GM23338 (cell line): Measurements from ENCODE around the gene ZEB2. TPM values are rescaled to one million over a fixed set of nuclear protein-coding genes. Genes with fewer than 3 reads are reported as not detected.

Experiments
- ATAC-seq: fragments of 200-7000 bp; cut with Tn5 transposase; 3 replicates; pipeline ENCODE4 v1.9.1; 2020
- DNase-seq: peaks from one replicate; pipeline ENCODE4 v3.0.0-alpha.2; 2015; ENCODE audit warnings: low spot score
- H2AFZ ChIP-seq: fragments of 200-600 bp; sonication (generic); 2 replicates; pipeline ENCODE4 v1.8.0; 2016; ENCODE audit warnings: antibody characterized with exemption, mild to moderate bottlenecking, moderate library complexity
- H3F3A ChIP-seq: fragments of 200-600 bp; sonication (generic); replicated peaks from 2 replicates; pipeline ENCODE4 v1.8.0; 2017; ENCODE audit warnings: antibody characterized with exemption, mixed run types, low read depth
- H3K27ac ChIP-seq: fragments of 200-600 bp; sonication (generic); 2 replicates; pipeline ENCODE4 v1.6.1; 2016; ENCODE audit warnings: low read depth
- H3K27me3 ChIP-seq: fragments of 200-600 bp; sonication (generic); 2 replicates; pipeline ENCODE4 v1.8.0; 2016; ENCODE audit warnings: mild to moderate bottlenecking, mixed run types, moderate library complexity; ENCODE audit not compliant: insufficient read depth
- H3K36me3 ChIP-seq: fragments of 200-600 bp; sonication (generic); 2 replicates; pipeline ENCODE4 v1.8.0; 2016; ENCODE audit warnings: mild to moderate bottlenecking; ENCODE audit not compliant: insufficient read depth
- H3K4me1 ChIP-seq: fragments of 200-600 bp; sonication (generic); 2 replicates; pipeline ENCODE4 v1.8.0; 2016; ENCODE audit warnings: mild to moderate bottlenecking, moderate library complexity; ENCODE audit not compliant: insufficient read depth
- H3K4me2 ChIP-seq: fragments of 200-600 bp; sonication (generic); 2 replicates; pipeline ENCODE4 v1.7.1; 2017; ENCODE audit warnings: mixed run types
- H3K4me3 ChIP-seq: fragments of 200-600 bp; sonication (generic); 2 replicates; pipeline ENCODE4 v1.6.1; 2016; ENCODE audit warnings: mixed run types
- H3K79me2 ChIP-seq: fragments of 200-600 bp; sonication (generic); replicated peaks from 2 replicates; pipeline ENCODE4 v1.8.0; 2017; ENCODE audit warnings: mild to moderate bottlenecking; ENCODE audit not compliant: insufficient read depth
- H3K9me2 ChIP-seq: fragments of 200-600 bp; sonication (generic); 2 replicates; pipeline ENCODE4 v1.8.0; 2017; ENCODE audit not compliant: insufficient read depth
- H4K20me1 ChIP-seq: fragments of 200-600 bp; sonication (generic); replicated peaks from 2 replicates; pipeline ENCODE4 v1.8.0; 2017; ENCODE audit warnings: mild to moderate bottlenecking; ENCODE audit not compliant: insufficient read depth
- H3K27ac Mint-ChIP-seq: 2 replicates; pipeline ENCODE4 v1.8.0; 2020; ENCODE audit warnings: inconsistent platforms, mild to moderate bottlenecking, moderate library complexity, mixed read lengths
- H3K27me3 Mint-ChIP-seq: 3 replicates; pipeline ENCODE4 v1.8.0; 2022; ENCODE audit warnings: low read depth, mild to moderate bottlenecking, moderate library complexity, mixed read lengths, inconsistent platforms; ENCODE audit not compliant: insufficient read depth, poor library complexity
- H3K36me3 Mint-ChIP-seq: 3 replicates; pipeline ENCODE4 v1.8.0; 2021; ENCODE audit warnings: low read depth, mild to moderate bottlenecking, inconsistent platforms, moderate library complexity, mixed read lengths
- H3K4me1 Mint-ChIP-seq: 3 replicates; pipeline ENCODE4 v1.8.0; 2020; ENCODE audit warnings: mild to moderate bottlenecking, inconsistent platforms, mixed read lengths
- H3K4me3 Mint-ChIP-seq: 3 replicates; pipeline ENCODE4 v1.8.0; 2021; ENCODE audit warnings: moderate library complexity, mild to moderate bottlenecking, inconsistent platforms, mixed read lengths
- H3K9me3 Mint-ChIP-seq: 3 replicates; pipeline ENCODE4 v1.8.0; 2020; ENCODE audit warnings: moderate library complexity, mild to moderate bottlenecking, inconsistent platforms, mixed read lengths
- CREB1 ChIP-seq: fragments of 250-450 bp; sonication (Bioruptor Pico); IDR thresholded peaks from 2 replicates; pipeline ENCODE4 v1.5.0; 2020; ENCODE audit warnings: low read depth, mild to moderate bottlenecking, moderate library complexity
- EZH2 ChIP-seq: fragments of 200-600 bp; sonication (generic); IDR thresholded peaks from one replicate; pipeline ENCODE4 v1.8.0; 2017; ENCODE audit warnings: antibody characterized with exemption, mild to moderate bottlenecking, low read depth; ENCODE audit not compliant: unreplicated experiment
- NANOG ChIP-seq: IDR thresholded peaks from 2 replicates; pipeline ENCODE4 v1.6.1; 2016; ENCODE audit warnings: antibody characterized with exemption, borderline replicate concordance
- POLR2AphosphoS5 ChIP-seq: IDR thresholded peaks from 2 replicates; pipeline ENCODE4 v1.6.1; 2016; ENCODE audit warnings: antibody characterized with exemption, low read depth
- STAT1 ChIP-seq: IDR thresholded peaks from one replicate; pipeline ENCODE4 v1.6.1; 2016; ENCODE audit warnings: antibody characterized with exemption; ENCODE audit not compliant: unreplicated experiment
- ZNF114 ChIP-seq: fragments of 250-450 bp; sonication (Bioruptor Pico); IDR thresholded peaks from 2 replicates; pipeline ENCODE4 v1.5.0; 2020; ENCODE audit warnings: mild to moderate bottlenecking, moderate library complexity
- ZNF462 ChIP-seq: fragments of 250-450 bp; sonication (Bioruptor Pico); IDR thresholded peaks from 2 replicates; pipeline ENCODE4 v1.5.0; 2020; ENCODE audit warnings: mild to moderate bottlenecking, moderate library complexity
- polyA plus RNA-seq: library from polyadenylated mRNA; unstranded; fragments of >200 nt; fragmentation: Nextera tagmentation; extraction: Ambion mirVana; gene quantifications from 2 replicates; pipeline ENCODE4 v1.2.1, GENCODE V29; 2016
- total RNA-seq: library from RNA; depleted of rRNA; stranded (reverse); fragments of >200 nt; shearing (Covaris generic); gene quantifications from 2 replicates; pipeline ENCODE4 v1.2.3, GENCODE V29; 2014
- TF ChIP-seq, protein P1 (sequence below), 2 experiments: fragments of 200-600 bp in 1 of 2; sonication (generic) in 1 of 2; conservative IDR thresholded peaks; 2 replicates each; pipeline versions ENCODE4 v1.5.1 to v1.6.1; 2016 to 2017; ENCODE audit warnings: antibody characterized with exemption in 2 of 2, low read depth in 2 of 2, mild to moderate bottlenecking in 2 of 2, moderate library complexity in 1 of 2
- TF ChIP-seq, protein P2 (sequence below): IDR thresholded peaks from one replicate; pipeline ENCODE4 v1.6.1; 2018; ENCODE audit warnings: antibody characterized with exemption; ENCODE audit not compliant: unreplicated experiment

ZEB2 gene
- total and polyA plus RNA-seq, 2 experiments from 2014 or later: 0.45 TPM; not detected in 1

GRCh38 chr2:144381716-144382115 lies 138.2 kb downstream of the ZEB2 start:
- H4K20me1 ChIP-seq: no peaks in the 10 kb centered on the region
- no peak for ATAC-seq

More at GRCh38 chr2:144381716-144382115, 138.2 kb downstream of the ZEB2 start:
- Mint-ChIP-seq H3K9me3 (no peaks in the 10 kb centered on the region), H3K27me3 (no peaks in the 10 kb centered on the region), H3K36me3 (no peaks in the 10 kb centered on the region), H3K27ac (no peak overlapping the region), H3K4me3 (no peak overlapping the region), H3K4me1 (peaks cover 5% of the 10 kb centered on the region)
- Histone ChIP-seq H2AFZ (no peak overlapping the region), H3K9me2 (0 out of 2 replicates have a peak, but pooled peaks cover 3% of the 10 kb centered on the region), H3K4me2 (no peak overlapping the region), H3K79me2 (no peaks in the 10 kb centered on the region), H3K36me3 (no peaks in the 10 kb centered on the region), H3F3A (no peaks in the 10 kb centered on the region), H3K4me3 (no peak overlapping the region), H3K27me3 (no peaks in the 10 kb centered on the region), H3K27ac (no peak overlapping the region), H3K4me1 (no peaks in the 10 kb centered on the region)
- no peak for DNase-seq
- no peak for TF ChIP-seq ZNF462 (CRISPR knock-in tag)
- TF ChIP-seq, protein P1, sequence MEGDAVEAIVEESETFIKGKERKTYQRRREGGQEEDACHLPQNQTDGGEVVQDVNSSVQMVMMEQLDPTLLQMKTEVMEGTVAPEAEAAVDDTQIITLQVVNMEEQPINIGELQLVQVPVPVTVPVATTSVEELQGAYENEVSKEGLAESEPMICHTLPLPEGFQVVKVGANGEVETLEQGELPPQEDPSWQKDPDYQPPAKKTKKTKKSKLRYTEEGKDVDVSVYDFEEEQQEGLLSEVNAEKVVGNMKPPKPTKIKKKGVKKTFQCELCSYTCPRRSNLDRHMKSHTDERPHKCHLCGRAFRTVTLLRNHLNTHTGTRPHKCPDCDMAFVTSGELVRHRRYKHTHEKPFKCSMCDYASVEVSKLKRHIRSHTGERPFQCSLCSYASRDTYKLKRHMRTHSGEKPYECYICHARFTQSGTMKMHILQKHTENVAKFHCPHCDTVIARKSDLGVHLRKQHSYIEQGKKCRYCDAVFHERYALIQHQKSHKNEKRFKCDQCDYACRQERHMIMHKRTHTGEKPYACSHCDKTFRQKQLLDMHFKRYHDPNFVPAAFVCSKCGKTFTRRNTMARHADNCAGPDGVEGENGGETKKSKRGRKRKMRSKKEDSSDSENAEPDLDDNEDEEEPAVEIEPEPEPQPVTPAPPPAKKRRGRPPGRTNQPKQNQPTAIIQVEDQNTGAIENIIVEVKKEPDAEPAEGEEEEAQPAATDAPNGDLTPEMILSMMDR (conservative IDR thresholded peaks at IDR 0.05; ENCODE audit: low read depth in 2 of 2): no peak
- no peak for TF ChIP-seq CREB1 (CRISPR knock-in tag)
- no peak for TF ChIP-seq EZH2
- TF ChIP-seq ZNF114 (CRISPR knock-in tag): no peak
- no peak for TF ChIP-seq STAT1
- no peak for TF ChIP-seq POLR2AphosphoS5
- TF ChIP-seq, protein P2, sequence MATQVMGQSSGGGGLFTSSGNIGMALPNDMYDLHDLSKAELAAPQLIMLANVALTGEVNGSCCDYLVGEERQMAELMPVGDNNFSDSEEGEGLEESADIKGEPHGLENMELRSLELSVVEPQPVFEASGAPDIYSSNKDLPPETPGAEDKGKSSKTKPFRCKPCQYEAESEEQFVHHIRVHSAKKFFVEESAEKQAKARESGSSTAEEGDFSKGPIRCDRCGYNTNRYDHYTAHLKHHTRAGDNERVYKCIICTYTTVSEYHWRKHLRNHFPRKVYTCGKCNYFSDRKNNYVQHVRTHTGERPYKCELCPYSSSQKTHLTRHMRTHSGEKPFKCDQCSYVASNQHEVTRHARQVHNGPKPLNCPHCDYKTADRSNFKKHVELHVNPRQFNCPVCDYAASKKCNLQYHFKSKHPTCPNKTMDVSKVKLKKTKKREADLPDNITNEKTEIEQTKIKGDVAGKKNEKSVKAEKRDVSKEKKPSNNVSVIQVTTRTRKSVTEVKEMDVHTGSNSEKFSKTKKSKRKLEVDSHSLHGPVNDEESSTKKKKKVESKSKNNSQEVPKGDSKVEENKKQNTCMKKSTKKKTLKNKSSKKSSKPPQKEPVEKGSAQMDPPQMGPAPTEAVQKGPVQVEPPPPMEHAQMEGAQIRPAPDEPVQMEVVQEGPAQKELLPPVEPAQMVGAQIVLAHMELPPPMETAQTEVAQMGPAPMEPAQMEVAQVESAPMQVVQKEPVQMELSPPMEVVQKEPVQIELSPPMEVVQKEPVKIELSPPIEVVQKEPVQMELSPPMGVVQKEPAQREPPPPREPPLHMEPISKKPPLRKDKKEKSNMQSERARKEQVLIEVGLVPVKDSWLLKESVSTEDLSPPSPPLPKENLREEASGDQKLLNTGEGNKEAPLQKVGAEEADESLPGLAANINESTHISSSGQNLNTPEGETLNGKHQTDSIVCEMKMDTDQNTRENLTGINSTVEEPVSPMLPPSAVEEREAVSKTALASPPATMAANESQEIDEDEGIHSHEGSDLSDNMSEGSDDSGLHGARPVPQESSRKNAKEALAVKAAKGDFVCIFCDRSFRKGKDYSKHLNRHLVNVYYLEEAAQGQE: no peak
- no peak for TF ChIP-seq NANOG
